ENCODE results near the gene ITGB1BP1.

The ITGB1BP1 gene

DNA sequence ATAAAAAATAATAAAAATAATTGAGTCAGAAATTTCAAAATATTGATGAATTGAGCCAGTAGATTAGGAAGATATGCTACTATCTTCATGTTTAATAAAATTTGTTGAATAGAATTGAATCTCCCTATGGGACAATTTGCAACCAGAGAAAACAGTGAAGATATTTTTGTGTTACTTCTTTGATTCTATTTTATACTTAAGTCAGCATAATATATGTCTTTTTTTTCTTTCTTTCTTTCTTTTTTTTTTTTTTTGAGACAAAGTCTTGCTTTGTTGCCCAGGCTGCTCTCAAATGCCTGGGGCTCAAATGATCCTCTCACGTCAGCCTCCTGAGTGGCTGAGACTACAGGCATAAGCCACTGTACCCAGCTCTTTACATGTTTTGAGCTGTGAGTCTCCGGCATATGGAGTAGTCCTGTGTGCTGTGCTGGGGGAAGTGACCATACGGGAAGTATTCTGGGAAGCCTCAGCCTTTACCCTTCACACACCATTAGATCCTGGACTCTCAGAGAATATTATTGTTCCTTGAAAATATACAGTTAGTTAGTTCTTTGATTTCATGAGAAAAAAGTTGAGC lies 37.2 kb upstream of the ITGB1BP1 start:
- Histone ChIP-seq H3K27ac (ENCODE audit: poor library complexity, severe bottlenecking) (no peak overlapping the region), H3K27me3 (ENCODE audit: insufficient read depth, poor library complexity, severe bottlenecking) (no peaks in the 10 kb centered on the region), H3K4me3 (ENCODE audit: severe bottlenecking) (no peak overlapping the region), H3K4me1 (ENCODE audit: insufficient read depth, poor library complexity, severe bottlenecking) (no peaks in the 10 kb centered on the region), H3K36me3 (ENCODE audit: low read depth) (peaks cover 64% of the 10 kb centered on the region), H3K9me3 (ENCODE audit: severe bottlenecking) (no peaks in the 10 kb centered on the region)
- TF ChIP-seq, protein P1, sequence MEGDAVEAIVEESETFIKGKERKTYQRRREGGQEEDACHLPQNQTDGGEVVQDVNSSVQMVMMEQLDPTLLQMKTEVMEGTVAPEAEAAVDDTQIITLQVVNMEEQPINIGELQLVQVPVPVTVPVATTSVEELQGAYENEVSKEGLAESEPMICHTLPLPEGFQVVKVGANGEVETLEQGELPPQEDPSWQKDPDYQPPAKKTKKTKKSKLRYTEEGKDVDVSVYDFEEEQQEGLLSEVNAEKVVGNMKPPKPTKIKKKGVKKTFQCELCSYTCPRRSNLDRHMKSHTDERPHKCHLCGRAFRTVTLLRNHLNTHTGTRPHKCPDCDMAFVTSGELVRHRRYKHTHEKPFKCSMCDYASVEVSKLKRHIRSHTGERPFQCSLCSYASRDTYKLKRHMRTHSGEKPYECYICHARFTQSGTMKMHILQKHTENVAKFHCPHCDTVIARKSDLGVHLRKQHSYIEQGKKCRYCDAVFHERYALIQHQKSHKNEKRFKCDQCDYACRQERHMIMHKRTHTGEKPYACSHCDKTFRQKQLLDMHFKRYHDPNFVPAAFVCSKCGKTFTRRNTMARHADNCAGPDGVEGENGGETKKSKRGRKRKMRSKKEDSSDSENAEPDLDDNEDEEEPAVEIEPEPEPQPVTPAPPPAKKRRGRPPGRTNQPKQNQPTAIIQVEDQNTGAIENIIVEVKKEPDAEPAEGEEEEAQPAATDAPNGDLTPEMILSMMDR (IDR thresholded peaks at IDR 0.05; ENCODE audit: poor library complexity, severe bottlenecking): no peak
- ATAC-seq (ENCODE audit: low read depth) (no peak), DNase-seq (ENCODE audit: low spot score) (no peak)

- H3K36me3 ChIP-seq (ENCODE audit: low read depth): peaks cover 70% of the 10 kb centered on the region
- no peak overlapping the region for H3K27ac ChIP-seq (ENCODE audit: poor library complexity, severe bottlenecking)
Measured at GRCh38 chr2:9451231-9451630, 27.9 kb upstream of the ITGB1BP1 start.

DNA sequence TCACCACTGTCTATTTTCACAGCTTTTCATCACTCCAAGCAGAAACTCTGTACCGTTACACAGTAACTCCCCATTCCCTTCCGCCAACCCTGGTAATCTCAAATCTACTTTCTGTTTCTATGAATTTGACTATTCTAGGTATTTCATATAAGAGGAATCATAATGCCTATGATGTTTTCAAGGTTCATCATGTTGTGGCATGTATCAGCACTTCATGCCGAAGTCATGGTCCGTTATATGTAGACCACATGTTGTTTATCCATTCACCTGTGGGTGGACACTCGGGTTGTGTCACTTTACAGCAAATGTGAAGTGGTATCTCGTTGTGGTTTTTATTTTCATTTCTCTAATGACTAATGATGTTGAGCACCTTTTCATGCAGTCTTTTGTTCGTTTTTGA lies 21.8 kb upstream of the ITGB1BP1 start:
- TF ChIP-seq, protein P1 (IDR thresholded peaks at IDR 0.05; ENCODE audit: poor library complexity, severe bottlenecking): no peak

More at GRCh38 chr2:9451231-9451630, 27.9 kb upstream of the ITGB1BP1 start:
- no peaks in the 10 kb centered on the region for H3K4me1 ChIP-seq (ENCODE audit: insufficient read depth, poor library complexity, severe bottlenecking)
- DNase-seq (ENCODE audit: low spot score) (no peak), ATAC-seq (ENCODE audit: low read depth) (no peak)
- H3K9me3 ChIP-seq (ENCODE audit: severe bottlenecking): no peaks in the 10 kb centered on the region
- no peak overlapping the region for H3K4me3 ChIP-seq (ENCODE audit: severe bottlenecking)
- no peaks in the 10 kb centered on the region for H3K27me3 ChIP-seq (ENCODE audit: insufficient read depth, poor library complexity, severe bottlenecking)
- TF ChIP-seq, protein P1 (IDR thresholded peaks at IDR 0.05; ENCODE audit: poor library complexity, severe bottlenecking): no peak

GRCh38 chr2:9443526-9443925 lies 20.2 kb upstream of the ITGB1BP1 start:
- no peak for DNase-seq (ENCODE audit: low spot score)
- Histone ChIP-seq H3K27ac (ENCODE audit: poor library complexity, severe bottlenecking) (no peak overlapping the region), H3K4me1 (ENCODE audit: insufficient read depth, poor library complexity, severe bottlenecking) (no peaks in the 10 kb centered on the region), H3K27me3 (ENCODE audit: insufficient read depth, poor library complexity, severe bottlenecking) (no peaks in the 10 kb centered on the region), H3K9me3 (ENCODE audit: severe bottlenecking) (no peaks in the 10 kb centered on the region), H3K4me3 (ENCODE audit: severe bottlenecking) (no peak overlapping the region), H3K36me3 (ENCODE audit: low read depth) (peaks cover 80% of the 10 kb centered on the region)
- TF ChIP-seq, protein P1 (IDR thresholded peaks at IDR 0.05; ENCODE audit: poor library complexity, severe bottlenecking): no peak
- ATAC-seq (ENCODE audit: low read depth): no peak

More for the DNA sequence above, 21.8 kb upstream of the ITGB1BP1 start:
- DNase-seq (ENCODE audit: low spot score) (no peak), ATAC-seq (ENCODE audit: low read depth) (no peak)
- Histone ChIP-seq H3K27ac (ENCODE audit: poor library complexity, severe bottlenecking) (no peak overlapping the region), H3K9me3 (ENCODE audit: severe bottlenecking) (no peaks in the 10 kb centered on the region), H3K4me1 (ENCODE audit: insufficient read depth, poor library complexity, severe bottlenecking) (no peaks in the 10 kb centered on the region), H3K27me3 (ENCODE audit: insufficient read depth, poor library complexity, severe bottlenecking) (no peaks in the 10 kb centered on the region), H3K4me3 (ENCODE audit: severe bottlenecking) (no peak overlapping the region), H3K36me3 (ENCODE audit: low read depth) (peaks cover 80% of the 10 kb centered on the region)

GRCh38 chr2:9441556-9441955 lies 18.2 kb upstream of the ITGB1BP1 start:
- Histone ChIP-seq H3K27me3 (ENCODE audit: insufficient read depth, poor library complexity, severe bottlenecking) (no peaks in the 10 kb centered on the region), H3K27ac (ENCODE audit: poor library complexity, severe bottlenecking) (no peak overlapping the region), H3K4me3 (ENCODE audit: severe bottlenecking) (no peak overlapping the region), H3K36me3 (ENCODE audit: low read depth) (peaks cover 85% of the 10 kb centered on the region), H3K4me1 (ENCODE audit: insufficient read depth, poor library complexity, severe bottlenecking) (no peaks in the 10 kb centered on the region), H3K9me3 (ENCODE audit: severe bottlenecking) (peaks cover 2% of the 10 kb centered on the region)
- DNase-seq (ENCODE audit: low spot score) (no peak), ATAC-seq (ENCODE audit: low read depth) (no peak)
- TF ChIP-seq, protein P1 (IDR thresholded peaks at IDR 0.05; ENCODE audit: poor library complexity, severe bottlenecking): no peak
